K562 treated with DMSO at 1 percent for 4 hours (cell line): ENCODE measurements around the gene IGLL5. TPM values are rescaled to one million over a fixed set of nuclear protein-coding genes. Genes with fewer than 3 reads are reported as not detected.

Experiments
- total RNA-seq: library from RNA; unstranded; fragments of 300-600 nt; gene quantifications from 2 replicates; pipeline ENCODE4 v1.2.3, GENCODE V29; 2022; ENCODE audit not compliant: insufficient read depth

IGLL5 gene
- not detected in 2 replicates for total RNA-seq

GRCh38 chr22:22887621-22888503, at the start of gene IGLL5:
Gene IGLL5, plus strand, starts transcription at chr22:22887816. Its CDS starts 238 bp downstream, at chr22:22888054.

Other genes starting within 250 kb of the IGLL5 start
- not detected in 2 replicates for gene GGTLC2, start 243.2 kb upstream of the IGLL5 start, total RNA-seq
- 0.83 TPM in 1 of 2 replicates, not detected in the other for gene GNAZ, start 182.7 kb downstream of the IGLL5 start, total RNA-seq